Motor neuron (in vitro differentiated cells): ENCODE results near the gene GABRR2. TPM values are rescaled to one million over a fixed set of nuclear protein-coding genes. Genes with fewer than 3 reads are reported as not detected.
A peak's percentile ranks its signal among the peaks of the same experiment; 100 is the strongest.
"Not testable (repeated sequence)": the region's sequence is repeated elsewhere in the genome, so short reads cannot be mapped to it uniquely, and the experiment has no call there.

Source experiments
- ATAC-seq, 8 experiments: fragments of 200-7000 bp; cut with Tn5 transposase; replicated peaks in 6 of 8; 2 replicates each; pipeline ENCODE4 v1.8.0; 2021; ENCODE audit warnings: mild to moderate bottlenecking in 8 of 8, moderate library complexity in 8 of 8
- H3K27ac ChIP-seq, 2 donors: fragments of 250-450 bp; sonication (Bioruptor Pico); 2 replicates each; pipeline ENCODE4 v1.9.0; 2021; ENCODE audit warnings: antibody characterized with exemption in 2 of 2, mild to moderate bottlenecking in 2 of 2, moderate library complexity in 1 of 2
- H3K4me1 ChIP-seq, 2 donors: fragments of 250-450 bp; sonication (Bioruptor Pico); replicated peaks in 1 of 2; 2 replicates each; pipeline ENCODE4 v1.6.1; 2021; ENCODE audit warnings: antibody characterized with exemption in 2 of 2, mild to moderate bottlenecking in 2 of 2, moderate library complexity in 1 of 2
- H3K4me3 ChIP-seq, 5 donors: fragments of 250-450 bp; sonication (Bioruptor Pico); 2 replicates each; pipeline ENCODE4 v1.9.0; 2021; ENCODE audit warnings: antibody characterized with exemption in 5 of 5, mild to moderate bottlenecking in 5 of 5, moderate library complexity in 4 of 5
- WGBS, 10 experiments: fragments of 450-650 bp; shearing (Covaris generic); methylation state at CpG; one replicate each; pipeline ENCODE4 v1.0.0; 2022; 5-methylcytosine and 5-hydroxymethylcytosine counted together
- in situ Hi-C, 9 experiments: fragments of 400-800 bp; cut with MboI; loops; one replicate each; pipeline ENCODE4 v1.15.0; 2021; ENCODE audit warnings: low sequenced_read_pairs in 9 of 9, low pct_unique_long_range_greater_than_20kb in 2 of 9; ENCODE audit not compliant: unreplicated experiment in 9 of 9
- total RNA-seq, 8 experiments: library from RNA; unstranded; fragments of 300-600 nt; gene quantifications; 2 replicates each; pipeline versions ENCODE4 v1.2.3 to v1.2.4, GENCODE V29; 2022

GABRR2 gene
- total RNA-seq, 8 experiments from 2014 or later: 0.16 to 0.66 (median 0.34) TPM

GRCh38 chr6:89242574-89243330 is 72.3 kb downstream of the GABRR2 start:
- peak; percentile 61 to 89 (median 70) for ATAC-seq
- in situ Hi-C loops: loop anchor here in 4 of 9 experiments (10.0 to 25.0 kb wide), 4 partner anchors 118 to 268 kb away; no protein-coding TSS in a partner anchor

DNA sequence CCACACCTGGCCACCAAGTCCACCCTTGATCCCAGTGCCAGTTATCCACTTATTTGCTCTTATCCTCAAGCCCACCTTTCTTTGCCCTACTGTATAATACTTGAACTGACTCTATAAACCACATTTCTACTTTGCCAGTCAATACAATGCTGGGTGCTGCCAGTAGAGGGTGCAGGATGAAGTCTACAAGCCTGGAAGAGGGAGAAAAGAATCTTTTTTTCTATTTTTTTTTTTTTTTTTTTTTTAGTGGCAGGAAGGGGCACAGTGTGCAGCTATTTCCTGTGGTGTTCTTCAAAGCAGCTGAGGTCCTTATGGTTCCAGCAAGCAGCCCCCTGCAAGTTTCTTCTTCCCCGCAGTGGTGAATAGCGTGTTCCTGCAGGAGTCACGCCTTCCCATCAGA is 75.8 kb downstream of the GABRR2 start:
- Histone ChIP-seq H3K4me1 (peaks cover 9 to 12% of the 10 kb centered on the region in 2 donors), H3K4me3 (no peak overlapping the region), H3K27ac (no peak overlapping the region)
- in situ Hi-C loops: loop anchor here in 2 of 9 experiments (25.0 kb wide), 1 partner anchor 252 kb away; no protein-coding TSS in a partner anchor
- peak in 1 of 8 experiments; percentile 39 for ATAC-seq
- WGBS, 10 experiments: 40 to 100% (median 93%) methylated on average over 1 to 3 of the region's 3 CpGs; no CpG with 5 or more reads in 3 of the 10 experiments

More at GRCh38 chr6:89242574-89243330, 72.3 kb downstream of the GABRR2 start:
- no peak overlapping the region for H3K4me3 ChIP-seq
- H3K27ac ChIP-seq: no peak overlapping the region
- H3K4me1 ChIP-seq: peaks cover 9 to 12% of the 10 kb centered on the region in 2 donors
- 0 to 83% (median 10%) methylated on average over 1 to 3 of the region's 3 CpGs; no CpG with 5 or more reads in 4 of the 10 experiments for WGBS, 10 experiments

GRCh38 chr6:89237158-89237557 is 77.9 kb downstream of the GABRR2 start:
- no peak for ATAC-seq
- Histone ChIP-seq H3K4me3 (no peak overlapping the region), H3K4me1 (no peaks in the 10 kb centered on the region), H3K27ac (no peak overlapping the region)
- in situ Hi-C loops: loop anchor here in 2 of 9 experiments (25.0 kb wide), 1 partner anchor 250 kb away; no protein-coding TSS in a partner anchor

DNA sequence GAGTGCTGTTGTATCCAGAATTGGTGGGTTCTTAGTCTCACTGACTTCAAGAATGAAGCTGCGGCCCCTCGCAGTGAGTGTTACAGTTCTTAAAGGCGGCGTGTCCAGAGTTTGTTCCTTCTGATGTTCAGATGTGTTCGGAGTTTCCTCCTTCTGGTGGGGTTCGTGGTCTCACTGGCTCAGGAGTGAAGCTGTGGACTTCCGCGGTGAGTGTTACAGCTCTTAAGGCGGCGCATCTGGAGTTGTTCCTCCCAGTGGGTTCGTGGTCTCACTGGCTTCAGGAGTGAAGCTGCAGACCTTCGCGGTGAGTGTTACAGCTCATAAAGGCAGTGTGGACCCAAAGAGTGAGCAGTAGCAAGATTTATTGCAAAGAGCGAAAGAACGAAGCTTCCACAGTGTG is 81.5 kb downstream of the GABRR2 start:
- H3K4me1 ChIP-seq, ATAC-seq, H3K27ac ChIP-seq, H3K4me3 ChIP-seq: not testable (repeated sequence)
- in situ Hi-C loops: loop anchor here in 2 of 9 experiments (25.0 kb wide), 1 partner anchor 246 kb away; no protein-coding TSS in a partner anchor
- 60 to 100% (median 87%) methylated on average over 1 to 7 of the region's 15 CpGs; no CpG with 5 or more reads in 3 of the 10 experiments for WGBS, 10 experiments

- WGBS, 10 experiments: 3 to 75% (median 49%) methylated on average over 1 to 4 of the region's 4 CpGs; no CpG with 5 or more reads in 1 of the 10 experiments
- peak in 4 of 8 experiments; percentile 44 to 82 (median 76) for ATAC-seq
- H3K4me3 ChIP-seq: no peak overlapping the region
- H3K4me1 ChIP-seq: peaks cover 11 to 24% of the 10 kb centered on the region in 2 donors
- H3K27ac ChIP-seq: no peak overlapping the region
- in situ Hi-C loops: no loop called here
These were observed 92.4 kb downstream of the GABRR2 start for GRCh38 chr6:89222712-89223039.

- Histone ChIP-seq H3K27ac (peak overlapping the region in 1 of 2 donors; percentile 21), H3K4me3 (no peak overlapping the region), H3K4me1 (peaks cover 11 to 29% of the 10 kb centered on the region in 2 donors)
- ATAC-seq: peak in 7 of 8 experiments; percentile 46 to 92 (median 89)
- in situ Hi-C loops: no loop called here
- WGBS, 10 experiments: 0 to 50% (median 9%) methylated on average over 1 to 7 of the region's 7 CpGs; no CpG with 5 or more reads in 2 of the 10 experiments
These were observed 93.0 kb downstream of the GABRR2 start for GRCh38 chr6:89221971-89222711.

DNA sequence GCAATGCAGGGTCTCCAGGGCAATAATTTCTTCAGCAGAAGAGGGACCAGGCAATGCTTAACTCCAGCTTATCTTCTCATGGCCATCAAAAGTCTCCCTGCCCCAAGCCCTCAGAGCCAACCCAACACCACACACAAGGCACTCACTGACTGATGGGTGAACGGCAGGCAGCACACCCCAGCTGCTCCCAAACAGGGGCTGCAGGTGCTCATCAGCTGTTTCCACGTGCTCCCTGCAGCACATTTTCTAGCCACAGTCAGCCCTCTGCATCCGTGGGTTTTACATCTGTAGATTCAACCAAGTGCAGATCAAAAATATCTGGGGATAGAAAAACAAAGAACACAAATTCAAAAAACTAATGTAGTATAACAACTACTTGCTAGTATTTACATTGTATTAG is 94.0 kb downstream of the GABRR2 start:
- H3K4me1 ChIP-seq: peaks cover 11 to 37% of the 10 kb centered on the region in 2 donors
- H3K27ac ChIP-seq: no peak overlapping the region
- 20 to 100% (median 62%) methylated on average over 1 to 3 of the region's 3 CpGs; no CpG with 5 or more reads in 4 of the 10 experiments for WGBS, 10 experiments
- H3K4me3 ChIP-seq: no peak overlapping the region
- no peak for ATAC-seq
- in situ Hi-C loops: no loop called here

- Histone ChIP-seq H3K4me3 (no peak within 1 kb of the TSS), H3K4me1 (peaks cover 11 to 35% of the 10 kb centered on the region in 2 donors), H3K27ac (peak within 1 kb of the TSS; percentile 53 to 58)
- WGBS, 10 experiments: 4 to 81% (median 59%) methylated on average over 3 to 9 of the region's 10 CpGs; no CpG with 5 or more reads in 1 of the 10 experiments
- in situ Hi-C loops: no loop called here
- ATAC-seq: peak in 5 of 8 experiments; percentile 40 to 75 (median 66)
These were observed 97.7 kb downstream of the GABRR2 start, which contains the start of gene GABRR1 for GRCh38 chr6:89217299-89217910. Gene GABRR1 (minus strand): TSS chr6:89217358. CDS start chr6:89217322, 36 bp downstream.

DNA sequence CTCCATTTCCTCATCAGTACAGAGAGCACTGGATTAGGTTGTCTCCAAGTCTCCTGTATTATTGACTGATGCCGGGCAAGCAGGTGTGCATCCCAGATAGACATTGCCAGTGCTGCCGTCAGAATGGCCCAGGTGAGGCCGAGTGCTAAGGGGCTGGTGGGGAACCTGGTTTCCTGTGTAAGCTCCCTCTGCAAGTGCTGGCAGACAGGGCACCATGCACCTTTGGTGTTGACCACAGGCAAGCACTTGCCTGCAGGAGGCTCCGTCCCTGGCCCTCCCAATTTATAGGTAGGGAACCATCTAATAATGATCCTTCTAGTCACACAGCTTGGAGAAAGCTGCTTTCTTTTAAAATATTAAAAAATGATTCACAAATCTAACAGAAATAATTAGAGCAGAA is 98.7 kb downstream of the GABRR2 start:
- no peak overlapping the region for H3K4me3 ChIP-seq
- H3K4me1 ChIP-seq: peaks cover 3 to 25% of the 10 kb centered on the region in 2 donors
- H3K27ac ChIP-seq: no peak overlapping the region
- no peak for ATAC-seq
- in situ Hi-C loops: no loop called here
- WGBS, 10 experiments: 33 to 95% (median 61%) methylated on average over 1 to 4 of the region's 4 CpGs; no CpG with 5 or more reads in 2 of the 10 experiments

DNA sequence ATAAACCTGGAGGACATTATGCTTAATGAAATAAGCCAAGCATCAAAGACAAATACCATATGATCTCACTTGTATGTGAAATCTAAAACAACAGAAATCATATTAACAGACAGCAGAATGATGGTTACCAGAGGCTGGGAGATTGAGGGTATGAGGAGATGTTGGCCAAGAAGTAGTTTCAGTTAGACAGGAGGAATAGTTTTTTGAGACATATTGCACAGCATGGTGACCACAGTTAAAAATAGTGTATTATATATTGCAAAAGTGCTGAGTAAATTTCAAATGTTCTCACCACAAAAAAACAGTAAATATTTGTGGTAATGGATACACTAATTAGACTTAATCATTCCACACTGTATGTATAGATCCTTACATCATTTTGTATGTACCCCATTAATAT is 99.7 kb downstream of the GABRR2 start:
- no peak overlapping the region for H3K4me3 ChIP-seq
- ATAC-seq: no peak

DNA sequence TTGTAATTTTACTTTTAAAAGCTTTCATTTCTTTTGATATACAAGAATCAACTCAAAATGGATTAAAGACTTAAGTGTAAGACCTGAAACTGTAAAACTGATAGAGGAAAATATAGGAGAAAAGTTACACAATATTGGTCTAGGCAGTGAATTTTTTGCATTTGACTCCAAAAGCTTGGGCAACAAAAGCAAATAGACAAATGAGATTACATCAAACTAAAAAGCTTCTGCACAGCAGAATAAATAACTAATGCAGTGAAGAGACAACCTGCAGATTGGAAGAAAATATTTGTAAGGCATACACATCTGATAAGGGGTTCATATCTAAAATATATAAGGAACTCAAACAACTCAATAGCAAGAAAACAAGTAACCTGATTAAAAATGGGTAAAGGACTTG is 100.9 kb downstream of the GABRR2 start:
- Histone ChIP-seq H3K27ac (no peak overlapping the region), H3K4me3 (no peak overlapping the region), H3K4me1 (peaks cover 6 to 26% of the 10 kb centered on the region in 2 donors)
- in situ Hi-C loops: no loop called here
- no peak for ATAC-seq

More for the DNA sequence above, 99.7 kb downstream of the GABRR2 start:
- Histone ChIP-seq H3K27ac (no peak overlapping the region), H3K4me1 (peaks cover 0 to 20% of the 10 kb centered on the region in 2 donors)
- in situ Hi-C loops: no loop called here

DNA sequence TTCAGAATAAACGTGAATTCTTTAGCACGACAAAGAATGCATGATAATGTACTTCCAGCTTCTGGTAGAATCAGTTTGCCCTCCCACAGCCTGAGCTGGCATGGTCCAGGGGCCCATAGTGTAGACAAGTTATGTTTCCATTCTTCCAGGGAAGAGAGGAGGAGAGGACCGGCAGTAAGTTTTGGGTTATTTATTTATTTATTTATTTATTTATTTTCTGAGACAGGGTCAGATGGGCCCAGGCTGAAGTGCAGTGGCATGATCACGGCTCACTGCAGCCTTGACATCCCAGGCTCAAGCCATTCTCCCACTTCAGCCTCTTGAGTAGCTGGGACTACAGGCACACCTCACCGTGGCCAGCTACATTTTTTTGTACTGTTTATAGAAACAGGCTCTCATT is 102.6 kb downstream of the GABRR2 start:
- in situ Hi-C loops: no loop called here
- no peak overlapping the region for H3K4me3 ChIP-seq
- ATAC-seq: no peak
- no peak overlapping the region for H3K27ac ChIP-seq
- peaks cover 6 to 23% of the 10 kb centered on the region in 2 donors for H3K4me1 ChIP-seq
- 0 to 100% (median 55%) methylated on average over 1 to 4 of the region's 5 CpGs; no CpG with 5 or more reads in 2 of the 10 experiments for WGBS, 10 experiments
